Sciatic nerve (tissue), 2 donors: Measurements from ENCODE around the gene SPTB. TPM values are rescaled to one million over a fixed set of nuclear protein-coding genes. Genes with fewer than 3 reads are reported as not detected.

Experiments
- ATAC-seq: fragments of 200-7000 bp; cut with Tn5 transposase; one replicate; pipeline ENCODE4 v1.9.1; 2020; ENCODE audit warnings: mild to moderate bottlenecking, moderate library complexity
- DNase-seq: peaks from one replicate; pipeline ENCODE4 v3.0.0-alpha.2; 2020; ENCODE audit warnings: low spot score
- intact Hi-C: fragments of 100-400 bp; cut with DNase I; formaldehyde crosslinking; loops from one replicate; pipeline ENCODE4 v1.14.2; 2022
- total RNA-seq: library from RNA; stranded (reverse); fragmentation: NEBNext Ultra II Directional; extraction: Animal tissue kit (Norgen Biotek cat#: 25700); gene quantifications from one replicate; pipeline ENCODE4 v1.2.1, GENCODE V29; 2021
- donor health status: DM: no; HTN: no; CAD: no.
- donor health status: DM: no; HTN: no; CAD: no.

The SPTB gene
- total RNA-seq, 1 donor from 2014 or later = 14.8 TPM

DNA sequence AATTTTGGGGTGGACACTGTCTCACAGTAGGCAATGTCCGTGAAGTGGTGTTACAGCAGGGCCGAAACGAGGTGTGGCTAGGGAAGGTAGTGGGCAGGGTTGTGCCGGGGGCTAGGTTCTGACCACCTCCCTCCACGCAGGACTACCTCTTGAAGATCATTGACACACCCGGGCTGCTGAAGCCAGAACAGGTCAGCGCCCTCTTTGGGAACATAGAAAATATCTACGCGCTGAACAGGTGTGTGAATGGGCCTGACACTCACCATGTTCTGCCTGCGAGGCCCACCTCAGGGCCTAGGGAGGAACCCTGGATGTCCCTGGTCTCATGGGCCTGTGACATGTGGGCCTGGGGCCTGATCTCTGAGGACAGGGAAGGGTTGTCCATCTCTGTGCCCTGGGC, 150.9 kb downstream of the SPTB start:
- intact Hi-C loops = no loop called here

DNA sequence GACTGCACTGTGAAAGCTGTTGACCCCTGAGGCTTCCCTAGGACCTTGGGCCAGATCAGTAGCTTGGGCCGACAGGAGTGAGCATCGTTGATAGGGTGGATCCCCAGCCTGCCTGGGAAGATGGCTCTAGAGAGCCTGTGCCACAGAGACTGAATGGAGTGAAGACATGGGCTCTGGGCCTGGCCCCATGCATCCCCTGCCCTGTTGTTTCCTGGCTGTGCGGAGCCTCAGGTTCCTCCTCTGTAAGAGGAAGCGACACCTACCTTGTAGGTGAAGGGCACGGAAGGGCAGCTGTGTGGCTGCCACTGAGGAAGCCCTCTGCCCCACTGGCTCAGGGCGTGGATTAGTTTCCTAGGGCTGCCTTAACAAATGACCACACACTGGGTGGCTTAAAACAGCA, 151.6 kb downstream of the SPTB start:
- no peak for ATAC-seq
- intact Hi-C loops = no loop called here
- DNase-seq = peak; percentile 45

More for the DNA sequence above, 150.9 kb downstream of the SPTB start:
- no peak for ATAC-seq
- DNase-seq = peak; percentile 38

DNA sequence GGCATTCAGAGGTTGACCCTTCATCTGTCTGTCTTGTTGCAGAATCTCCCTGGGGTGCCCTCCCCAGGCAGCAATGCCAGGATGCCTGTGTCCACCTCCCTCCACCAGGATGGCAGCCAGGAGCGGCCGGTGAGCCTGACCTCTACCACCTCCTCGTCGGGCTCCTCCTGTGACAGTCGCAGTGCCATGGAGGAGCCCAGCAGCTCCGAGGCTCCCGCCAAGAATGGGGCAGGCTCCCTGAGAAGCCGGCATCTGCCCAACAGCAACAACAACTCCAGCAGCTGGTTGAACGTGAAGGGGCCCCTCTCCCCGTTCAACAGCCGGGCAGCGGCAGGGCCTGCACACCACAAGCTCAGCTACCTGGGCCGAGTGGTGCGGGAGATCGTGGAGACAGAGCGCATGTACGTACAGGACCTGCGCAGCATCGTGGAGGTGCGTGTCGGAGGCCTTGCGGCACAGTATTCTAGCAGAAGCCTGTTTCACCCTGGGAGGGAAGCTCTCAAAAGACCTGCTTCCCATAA, 152.1 kb downstream of the SPTB start:
- DNase-seq = peak; percentile 54
- intact Hi-C loops = no loop called here

GRCh38 chr14:64726585-64726890, 153.2 kb downstream of the SPTB start:
- DNase-seq (peak; percentile 55), ATAC-seq (no peak)
- intact Hi-C loops = no loop called here

More for the DNA sequence above, 152.1 kb downstream of the SPTB start:
- ATAC-seq = no peak

- intact Hi-C loops = no loop called here
- ATAC-seq (no peak), DNase-seq (no peak)
Measured at GRCh38 chr14:64725879-64726584, 153.7 kb downstream of the SPTB start.

GRCh38 chr14:64725261-64725815, 154.4 kb downstream of the SPTB start:
- peak; percentile 32 for DNase-seq
- ATAC-seq = no peak
- intact Hi-C loops = no loop called here

- intact Hi-C loops = no loop called here
- peak; percentile 13 for DNase-seq
- no peak for ATAC-seq
Measured at GRCh38 chr14:64724578-64724930, 155.2 kb downstream of the SPTB start.

DNA sequence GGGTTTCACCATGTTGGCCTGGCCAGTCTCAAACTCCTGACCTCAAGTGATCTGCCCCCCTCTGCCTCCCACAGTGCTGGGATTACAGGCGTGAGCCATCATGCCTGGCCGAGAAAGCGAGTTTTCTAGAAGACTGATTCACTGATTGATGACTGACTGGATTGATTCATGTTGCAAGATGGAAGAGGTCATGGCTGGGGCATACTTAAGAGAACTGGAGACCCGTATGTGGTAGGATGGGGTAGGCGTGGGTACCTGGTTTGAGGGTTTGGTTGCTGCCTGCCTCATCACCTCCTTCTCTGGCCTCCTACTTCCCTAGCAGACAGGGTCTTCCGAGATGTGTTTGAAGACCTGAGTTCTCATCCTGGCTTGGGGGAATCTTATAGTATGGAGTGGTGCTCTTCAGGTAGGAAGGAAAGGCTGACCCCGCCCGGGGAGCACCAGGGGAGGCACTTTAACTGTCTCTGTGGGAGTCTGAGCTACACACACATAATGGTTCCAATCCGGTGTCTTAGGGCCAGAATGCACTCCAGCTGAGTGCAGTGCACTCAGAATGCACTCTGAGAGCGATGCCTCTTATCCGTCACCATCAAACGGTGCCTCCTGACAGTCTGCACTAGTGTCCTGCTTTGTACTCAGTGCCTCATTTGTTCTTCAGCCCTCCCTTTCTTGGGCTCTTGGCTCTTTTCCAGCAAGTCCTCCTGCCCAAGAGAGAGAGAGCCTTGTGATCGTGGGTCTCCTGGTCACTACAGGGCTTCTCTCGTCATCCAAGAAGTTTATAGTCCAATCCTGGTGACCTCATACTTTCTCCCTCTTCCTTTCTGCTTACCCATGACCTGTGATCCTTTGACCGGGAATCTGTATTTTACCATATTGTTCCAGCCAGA, 155.8 kb downstream of the SPTB start:
- ATAC-seq = peak; percentile 27
- intact Hi-C loops = no loop called here
- DNase-seq = peak; percentile 59

GRCh38 chr14:64722842-64723447, 156.8 kb downstream of the SPTB start:
- peak; percentile 42 for DNase-seq
- ATAC-seq = no peak
- intact Hi-C loops = no loop called here

DNA sequence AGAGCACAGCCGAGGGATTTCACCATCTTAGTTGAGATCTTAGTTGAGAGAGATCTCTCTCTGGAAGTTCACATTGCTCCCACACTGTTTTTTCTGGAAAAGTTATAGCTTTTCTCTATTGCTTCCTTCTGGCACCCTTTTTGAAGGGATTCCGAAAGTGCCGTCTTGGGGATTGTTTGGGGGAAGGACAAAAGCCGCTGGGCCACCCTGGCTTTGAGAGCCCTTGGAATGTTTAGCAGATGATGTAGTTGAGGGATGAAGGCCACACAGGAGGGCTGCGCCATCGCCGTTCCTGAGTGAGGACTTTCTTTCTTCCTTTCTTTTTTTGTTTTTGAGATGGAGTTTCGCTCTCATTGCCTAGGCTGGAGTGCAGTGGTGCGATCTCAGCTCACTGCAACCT, 157.8 kb downstream of the SPTB start:
- intact Hi-C loops = no loop called here
- peak; percentile 50 for DNase-seq
- ATAC-seq = no peak

DNA sequence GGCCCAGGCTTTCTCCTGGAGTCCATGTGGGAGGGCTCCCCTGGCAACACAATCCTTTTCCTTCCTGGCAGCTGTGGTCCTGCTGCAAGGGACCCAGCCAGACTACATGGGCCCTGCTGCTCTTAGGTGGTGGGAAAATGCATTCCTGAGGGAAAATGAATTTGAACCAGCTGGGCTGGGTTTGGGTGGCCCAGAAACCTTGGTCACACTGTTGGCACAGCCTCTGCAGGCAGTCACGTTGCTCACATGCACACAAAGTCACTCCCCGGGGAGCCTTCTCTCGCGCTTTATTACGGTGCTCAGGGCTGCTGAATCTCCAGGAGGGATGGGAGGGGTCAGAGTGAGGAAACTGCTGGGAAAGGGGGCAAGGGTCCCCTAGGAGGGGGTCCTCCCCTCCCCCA, 158.3 kb downstream of the SPTB start:
- intact Hi-C loops = no loop called here
- DNase-seq (peak; percentile 72), ATAC-seq (peak; percentile 63)

DNA sequence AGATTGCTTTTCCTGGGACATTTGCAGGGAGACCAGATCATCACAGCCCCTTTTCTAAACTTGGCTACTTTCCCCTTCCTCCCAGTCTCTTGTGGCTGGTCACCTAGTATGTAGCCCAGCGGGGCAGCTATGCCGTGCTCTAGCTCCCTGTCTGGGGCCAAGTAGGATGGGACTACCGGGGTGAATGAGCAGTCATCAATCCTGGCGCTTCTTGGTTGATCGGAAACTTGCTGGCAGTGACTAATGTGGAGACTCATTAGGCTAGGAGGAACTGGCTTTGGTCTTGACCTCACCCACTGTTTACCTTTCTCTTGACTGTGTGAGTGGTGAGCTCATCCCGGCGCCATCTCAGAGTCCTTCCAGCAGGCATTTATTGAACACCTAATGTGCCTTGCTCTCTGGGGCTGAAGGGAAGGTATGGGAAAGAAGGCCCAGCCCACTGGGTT, 159.6 kb downstream of the SPTB start:
- intact Hi-C loops = no loop called here
- DNase-seq (peak; percentile 41), ATAC-seq (no peak)

GRCh38 chr14:64719601-64720000, 160.1 kb downstream of the SPTB start:
- intact Hi-C loops = no loop called here
- no peak for ATAC-seq
- peak; percentile 18 for DNase-seq

DNA sequence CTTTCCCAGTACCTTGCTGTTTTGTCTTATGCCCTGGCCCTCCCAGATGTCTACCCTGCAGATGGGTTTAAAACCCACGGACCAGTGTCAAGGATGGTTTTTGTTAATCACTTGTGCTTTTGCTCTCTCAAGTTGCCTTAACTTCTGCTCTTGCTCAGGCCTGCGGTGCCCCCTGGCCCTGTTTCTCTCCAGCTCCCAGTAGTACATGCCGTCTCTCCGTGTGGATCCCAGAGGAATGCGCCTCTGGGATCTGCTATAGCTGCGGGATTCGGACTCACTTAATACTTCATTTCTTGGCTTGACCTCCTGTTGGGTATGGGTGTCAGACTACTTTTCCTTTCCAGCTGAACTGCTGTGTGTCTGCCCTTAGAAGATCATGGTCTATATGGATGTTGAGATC, 160.9 kb downstream of the SPTB start:
- intact Hi-C loops = no loop called here

GRCh38 chr14:64717870-64718269, 161.8 kb downstream of the SPTB start:
- intact Hi-C loops = no loop called here
- DNase-seq (peak; percentile 58), ATAC-seq (no peak)

More for the DNA sequence above, 160.9 kb downstream of the SPTB start:
- DNase-seq (peak; percentile 44), ATAC-seq (no peak)

DNA sequence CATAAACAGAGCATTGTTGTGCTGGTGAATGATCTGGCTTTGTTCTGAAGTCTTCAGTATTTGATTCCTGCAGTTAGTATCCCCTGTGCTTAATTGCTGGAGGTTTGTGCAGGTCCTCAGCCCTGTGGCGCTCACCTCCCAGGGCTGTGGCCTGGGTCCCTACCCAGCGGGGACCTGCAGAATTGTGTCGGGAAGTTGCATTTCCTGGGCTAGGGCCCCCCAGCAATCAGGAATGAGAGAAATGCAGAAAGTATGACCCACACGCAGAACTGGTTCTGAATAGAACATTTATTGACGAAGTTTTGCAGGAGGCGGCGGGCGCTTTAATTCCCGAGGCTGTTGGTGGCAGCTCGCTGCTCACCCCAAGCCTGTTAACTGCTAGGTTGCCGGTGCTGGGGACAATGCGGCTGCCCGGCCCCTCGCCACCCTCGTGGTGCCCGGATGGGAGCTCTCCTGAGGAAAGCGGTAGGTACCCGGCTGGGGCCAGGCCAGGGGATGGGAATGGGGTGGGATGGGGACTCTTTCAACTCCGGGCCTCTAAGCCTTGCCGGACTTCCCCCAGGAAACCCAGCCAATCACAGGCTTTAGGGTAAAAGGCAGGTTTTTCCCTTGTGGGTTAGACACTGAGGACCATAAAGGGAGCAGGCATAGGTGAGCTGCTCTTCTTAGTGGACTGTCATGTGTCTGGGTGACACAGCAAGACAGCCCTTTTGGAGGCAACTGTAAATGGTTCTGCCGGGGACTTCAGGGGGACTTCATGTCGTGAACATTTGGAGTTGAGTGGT, 163.9 kb downstream of the SPTB start:
- intact Hi-C loops = no loop called here
- ATAC-seq (peak; percentile 57), DNase-seq (no peak)

- intact Hi-C loops = no loop called here
Measured at GRCh38 chr14:64715146-64715627, 164.5 kb downstream of the SPTB start.

GRCh38 chr14:64714432-64715025, 165.2 kb downstream of the SPTB start:
- DNase-seq = no peak
- intact Hi-C loops = no loop called here
- no peak for ATAC-seq

More at GRCh38 chr14:64715146-64715627, 164.5 kb downstream of the SPTB start:
- ATAC-seq (no peak), DNase-seq (no peak)
